Common myeloid progenitor, CD34-positive (primary cell): ENCODE measurements around the gene ABHD16B.
"Not testable (repeated sequence)": the region's sequence is repeated elsewhere in the genome, so short reads cannot be mapped to it uniquely, and the experiment has no call there.

ENCODE experiments used
- CTCF ChIA-PET: fragments of 350-600 bp; sonication (Branson Sonifier 250); formaldehyde crosslinking; loops from one replicate; lab custom pipeline; 2021; ENCODE audit warnings: antibody characterized with exemption; lab: Charles Lee
- POLR2A ChIA-PET: fragments of 350-600 bp; sonication (Branson Sonifier 250); formaldehyde crosslinking; loops from one replicate; lab custom pipeline; 2021; ENCODE audit warnings: antibody characterized with exemption; lab: Charles Lee
- DNase-seq, 3 donors: peaks; one replicate each; pipeline versions ENCODE4 v3.0.0 to v3.0.0-alpha.2; 2013
- H3K27ac ChIP-seq, 2 experiments: 1 replicate in 1 of 2; 2 replicates in 1 of 2; pipeline ENCODE4 v1.7.0; 2013; ENCODE audit warnings: inconsistent platforms in 2 of 2, low read length in 2 of 2, mild to moderate bottlenecking in 2 of 2, low read depth in 1 of 2, moderate library complexity in 1 of 2; ENCODE audit not compliant: severe bottlenecking in 2 of 2, insufficient read depth in 1 of 2, poor library complexity in 1 of 2
- H3K27me3 ChIP-seq, 5 experiments: replicated peaks in 2 of 5; 1 replicate in 3 of 5; 2 replicates in 2 of 5; pipeline versions ENCODE4 v1.6.1 to v1.7.0; 2013; ENCODE audit warnings: low read length in 4 of 5, mild to moderate bottlenecking in 2 of 5, moderate library complexity in 2 of 5, inconsistent platforms in 1 of 5; ENCODE audit not compliant: insufficient read depth in 5 of 5, control insufficient read depth in 4 of 5
- H3K36me3 ChIP-seq, 4 experiments: 1 replicate in 2 of 4; 2 replicates in 2 of 4; pipeline versions ENCODE4 v1.6.1 to v1.7.0; 2013; ENCODE audit warnings: low read length in 3 of 4, control low read depth in 1 of 4, mild to moderate bottlenecking in 1 of 4; ENCODE audit not compliant: control insufficient read depth in 4 of 4, insufficient read depth in 4 of 4
- H3K4me1 ChIP-seq, 4 experiments: 1 replicate in 3 of 4; 2 replicates in 1 of 4; pipeline versions ENCODE4 v1.6.1 to v1.7.1; 2013; ENCODE audit warnings: low read length in 3 of 4, mild to moderate bottlenecking in 3 of 4, control low read depth in 1 of 4, inconsistent platforms in 1 of 4, moderate library complexity in 1 of 4; ENCODE audit not compliant: control insufficient read depth in 4 of 4, insufficient read depth in 4 of 4; ENCODE audit errors: control extremely low read depth in 1 of 4
- H3K4me3 ChIP-seq, 7 experiments: 1 replicate in 4 of 7; 2 replicates in 3 of 7; pipeline versions ENCODE4 v1.5.1 to v1.7.0; 2013; ENCODE audit warnings: mild to moderate bottlenecking in 7 of 7, low read length in 6 of 7, moderate library complexity in 6 of 7, inconsistent platforms in 2 of 7, low read depth in 2 of 7, control low read depth in 1 of 7; ENCODE audit not compliant: insufficient read depth in 4 of 7, control insufficient read depth in 1 of 7; ENCODE audit errors: extremely low read depth in 1 of 7
- H3K9me3 ChIP-seq, 5 experiments: 1 replicate in 4 of 5; 2 replicates in 1 of 5; pipeline versions ENCODE4 v1.6.1 to v1.7.1; 2013; ENCODE audit warnings: low read length in 4 of 5, mild to moderate bottlenecking in 2 of 5, inconsistent platforms in 1 of 5, low read depth in 1 of 5, moderate library complexity in 1 of 5; ENCODE audit not compliant: control insufficient read depth in 4 of 5, insufficient read depth in 2 of 5; ENCODE audit errors: control extremely low read depth in 1 of 5
- WGBS: methylation state at CpG from one replicate; pipeline ENCODE4 v1.1.5; 2013; ENCODE audit not compliant: insufficient coverage; 5-methylcytosine and 5-hydroxymethylcytosine counted together

The ABHD16B gene

DNA sequence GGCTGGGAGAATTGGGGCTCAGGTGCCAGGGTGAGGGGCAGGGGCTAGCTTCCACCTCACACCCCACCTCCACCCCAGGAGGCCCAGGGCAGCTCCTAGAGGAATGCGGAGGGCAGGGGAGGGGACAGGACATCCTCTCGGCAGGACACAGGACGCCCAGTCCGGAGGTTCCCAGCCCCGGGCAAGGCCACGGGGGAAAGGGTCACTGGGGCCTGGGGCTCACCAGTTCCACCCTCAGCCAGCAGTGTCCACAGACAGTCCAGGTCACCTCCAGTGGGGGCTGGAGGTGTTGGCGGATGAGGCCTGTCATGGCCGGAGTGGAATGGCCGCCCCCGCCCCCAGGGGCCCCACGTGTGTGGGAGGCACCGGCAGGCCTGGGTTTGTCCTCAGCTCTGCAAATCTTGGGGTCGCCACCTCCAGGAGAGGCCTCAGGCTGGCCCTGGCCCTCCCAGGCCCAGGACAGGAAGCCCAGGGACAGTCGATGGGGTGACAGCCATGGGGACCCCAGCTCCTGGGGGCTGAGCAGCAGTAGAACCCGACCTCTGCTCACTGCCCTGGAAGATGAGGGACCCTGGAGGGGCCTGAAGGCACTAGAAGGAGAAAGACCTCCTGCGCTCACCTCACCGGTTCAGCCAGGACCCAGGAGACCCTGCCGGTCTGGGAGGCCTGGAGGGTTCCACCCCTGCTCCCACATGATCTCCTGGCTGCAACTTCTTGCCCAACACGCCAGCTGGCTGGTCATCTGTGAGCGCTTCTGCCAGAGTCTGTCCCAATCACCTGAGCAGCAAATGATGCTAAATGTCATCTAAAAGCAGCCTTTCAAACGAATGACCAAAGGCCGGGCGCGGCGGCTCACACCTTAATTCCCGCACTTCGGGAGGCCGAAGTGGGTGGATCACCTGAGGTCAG, 13.0 kb upstream of the ABHD16B start:
- no peaks in the 10 kb centered on the region for H3K9me3 ChIP-seq
- DNase-seq = no peak
- H3K27ac ChIP-seq = peak overlapping the region in 1 of 2 experiments; percentile 34
- H3K4me1 ChIP-seq = peaks cover 2 to 70% (median 65%) of the 10 kb centered on the region in 4 experiments
- no peaks in the 10 kb centered on the region for H3K36me3 ChIP-seq
- ChIA-PET POLR2A (interaction anchor here (1.2 kb wide), 1 partner anchor 11 kb away, joined by 8 read pairs; no protein-coding TSS in a partner anchor), CTCF (interaction anchor here (0.7 to 1.8 kb wide), 3 partner anchors 11 to 311 kb away, joined by 3 to 5 read pairs (median 3); partner anchors contain the start of gene PTK6)
- peak overlapping the region in 4 of 7 experiments; percentile 28 to 48 (median 40) for H3K4me3 ChIP-seq
- 64% methylated on average over 21 of the region's 28 CpGs for WGBS
- no peaks in the 10 kb centered on the region for H3K27me3 ChIP-seq

DNA sequence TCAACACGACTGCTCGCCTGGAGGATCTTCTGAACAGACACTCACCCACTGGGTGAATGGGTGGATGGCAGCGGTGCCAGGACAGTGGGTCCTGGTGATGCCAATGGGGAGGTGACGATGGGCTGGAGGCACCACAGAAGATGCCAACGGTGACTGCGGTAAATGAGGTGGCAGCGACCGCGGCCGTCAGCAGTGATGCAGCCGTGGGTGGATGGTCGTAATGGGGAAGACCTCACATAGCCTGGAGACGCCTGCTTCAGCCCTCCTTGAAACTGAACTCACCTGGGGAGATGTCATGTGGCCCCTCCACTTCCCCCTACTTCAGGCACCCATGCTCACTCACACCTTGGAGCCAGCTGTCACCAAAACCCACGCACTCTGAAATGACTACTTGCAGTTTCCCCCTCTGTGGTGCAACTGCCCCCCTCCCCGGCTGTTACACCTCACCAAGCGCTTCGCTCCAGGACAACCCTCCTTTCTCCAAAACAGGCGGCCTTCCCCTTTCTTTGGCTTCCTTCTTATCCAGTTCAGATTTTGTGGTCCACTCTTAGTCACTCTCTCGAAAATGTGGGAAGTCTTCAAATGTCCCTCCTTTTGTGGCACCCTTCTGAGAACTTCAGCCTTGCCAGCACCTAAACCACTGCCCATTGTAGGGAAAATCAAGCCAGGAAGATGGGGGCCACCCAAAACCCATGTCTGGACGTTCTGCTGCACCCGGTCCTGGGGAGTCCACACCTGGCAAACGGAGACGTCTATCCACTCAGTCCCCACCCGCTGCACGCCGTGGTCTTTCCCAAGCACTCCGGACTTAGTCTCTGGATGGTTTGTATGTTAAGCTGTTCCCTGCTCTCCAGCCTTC, 10.4 kb upstream of the ABHD16B start:
- 75% methylated on average over 22 of the region's 27 CpGs for WGBS
- Histone ChIP-seq H3K27ac (no peak overlapping the region), H3K4me3 (no peak overlapping the region), H3K27me3 (no peaks in the 10 kb centered on the region), H3K4me1 (peaks cover 2 to 72% (median 67%) of the 10 kb centered on the region in 4 experiments), H3K9me3 (no peaks in the 10 kb centered on the region), H3K36me3 (no peaks in the 10 kb centered on the region)
- CTCF ChIA-PET = interaction anchor here (1.2 kb wide), 1 partner anchor 10 kb away, joined by 3 read pairs; no protein-coding TSS in a partner anchor
- DNase-seq = peak in 2 of 3 donors; percentile 75 to 77
- POLR2A ChIA-PET = no interaction called here

DNA sequence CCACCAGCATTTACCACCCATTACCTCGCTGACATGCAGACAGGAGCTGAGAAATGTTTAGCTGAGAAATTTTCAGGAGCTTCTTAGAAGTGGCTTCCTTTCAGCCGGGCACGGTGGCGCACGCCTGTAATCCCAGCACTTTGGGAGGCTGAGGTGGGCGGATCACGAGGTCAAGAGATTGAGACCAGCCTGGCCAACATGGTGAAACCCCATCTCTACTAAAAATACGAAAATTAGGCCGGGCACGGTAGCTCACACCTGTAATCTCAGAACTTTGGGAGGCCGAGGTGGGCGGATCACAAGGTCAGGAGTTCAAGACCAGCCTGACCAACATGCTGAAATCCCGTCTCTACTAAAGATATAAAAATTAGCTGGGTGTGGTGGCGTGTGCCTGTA, 9.8 kb upstream of the ABHD16B start:
- H3K4me1 ChIP-seq = peaks cover 2 to 71% (median 63%) of the 10 kb centered on the region in 4 experiments
- DNase-seq, H3K27ac ChIP-seq, H3K4me3 ChIP-seq, POLR2A ChIA-PET, H3K27me3 ChIP-seq, H3K36me3 ChIP-seq, H3K9me3 ChIP-seq: not testable (repeated sequence)
- WGBS = 97% methylated on average over 7 of the region's 14 CpGs
- CTCF ChIA-PET = interaction anchor here (1.2 kb wide), 1 partner anchor 11 kb away, joined by 3 read pairs; no protein-coding TSS in a partner anchor

DNA sequence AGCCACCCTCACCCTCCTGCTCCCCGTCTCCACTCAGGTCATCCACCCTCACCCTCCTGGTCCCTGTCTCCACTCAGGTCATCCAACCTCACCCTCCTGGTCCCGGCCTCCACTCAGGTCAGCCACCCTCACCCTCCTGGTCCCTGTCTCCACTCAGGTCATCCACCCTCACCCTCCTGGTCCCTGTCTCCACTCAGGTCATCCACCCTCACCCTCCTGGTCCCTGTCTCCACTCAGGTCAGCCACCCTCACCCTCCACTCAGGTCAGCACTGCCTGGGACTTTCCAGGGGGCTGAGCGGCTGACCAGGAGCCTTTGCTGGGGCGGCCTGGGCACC, 7.6 kb upstream of the ABHD16B start:
- H3K9me3 ChIP-seq, H3K27me3 ChIP-seq, DNase-seq, H3K36me3 ChIP-seq, H3K27ac ChIP-seq: not testable (repeated sequence)
- WGBS = 92% methylated on average over 2 of the region's 4 CpGs
- CTCF ChIA-PET = interaction anchor here (1.3 to 2.5 kb wide), 2 partner anchors 11 to 52 kb away, joined by 3 to 12 read pairs; partner anchors contain the start of gene TPD52L2
- Histone ChIP-seq H3K4me3 (peak overlapping the region in 3 of 7 experiments; percentile 40 to 59 (median 53)), H3K4me1 (peaks cover 0 to 69% (median 61%) of the 10 kb centered on the region in 4 experiments)
- POLR2A ChIA-PET = interaction anchor here (1.0 kb wide), 1 partner anchor 11 kb away, joined by 3 read pairs; the partner anchor contains the start of gene TPD52L2

DNA sequence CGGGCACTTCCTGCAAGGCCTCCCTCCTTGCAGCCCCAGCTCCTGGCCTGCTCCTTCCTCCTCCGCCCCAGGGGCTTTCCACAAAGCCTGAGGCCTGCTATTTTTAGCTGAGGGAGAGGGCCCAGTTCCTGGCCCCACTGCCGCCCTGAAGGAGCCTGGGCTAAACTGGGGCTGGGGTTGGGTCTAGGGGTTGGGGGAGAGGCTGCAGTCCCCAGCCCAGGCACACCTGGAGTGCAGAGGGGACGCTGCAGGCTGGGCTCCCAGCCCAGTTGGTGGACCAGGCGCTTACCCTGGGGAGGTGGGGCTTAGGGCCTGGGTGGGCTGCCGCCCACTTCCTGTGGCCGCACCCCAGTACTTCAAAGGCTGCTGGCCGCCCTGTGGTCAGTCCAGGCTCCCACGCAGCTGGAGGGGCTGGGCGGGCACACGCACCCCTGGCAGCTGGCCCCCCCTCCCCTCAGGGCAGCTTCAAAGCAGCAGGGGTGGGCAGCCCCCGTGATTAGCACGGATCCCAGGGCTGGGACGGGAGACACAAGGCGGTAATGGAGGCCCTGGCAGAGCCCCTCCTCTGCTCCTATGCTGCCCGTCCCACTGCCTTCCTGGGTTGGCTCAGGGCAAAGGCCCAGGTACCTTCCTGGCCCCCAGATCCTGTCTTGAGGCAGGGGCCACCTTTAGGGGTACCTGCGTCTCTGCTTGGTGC, 7.1 kb upstream of the ABHD16B start:
- WGBS = 8% methylated on average over 15 of the region's 17 CpGs
- peak in 2 of 3 donors; percentile 73 to 74 for DNase-seq
- Histone ChIP-seq H3K4me3 (peak overlapping the region in 4 of 7 experiments; percentile 1 to 59 (median 46)), H3K27me3 (no peaks in the 10 kb centered on the region), H3K36me3 (no peaks in the 10 kb centered on the region), H3K27ac (peak overlapping the region in 1 of 2 experiments; percentile 61), H3K4me1 (peaks cover 0 to 71% (median 66%) of the 10 kb centered on the region in 4 experiments), H3K9me3 (no peaks in the 10 kb centered on the region)
- POLR2A ChIA-PET = interaction anchor here (0.8 to 1.0 kb wide), 2 partner anchors 11 to 16 kb away, joined by 3 read pairs; partner anchors contain the start of gene TPD52L2
- CTCF ChIA-PET = interaction anchor here (1.3 to 2.5 kb wide), 2 partner anchors 10 to 53 kb away, joined by 3 to 12 read pairs; partner anchors contain the start of gene TPD52L2

DNA sequence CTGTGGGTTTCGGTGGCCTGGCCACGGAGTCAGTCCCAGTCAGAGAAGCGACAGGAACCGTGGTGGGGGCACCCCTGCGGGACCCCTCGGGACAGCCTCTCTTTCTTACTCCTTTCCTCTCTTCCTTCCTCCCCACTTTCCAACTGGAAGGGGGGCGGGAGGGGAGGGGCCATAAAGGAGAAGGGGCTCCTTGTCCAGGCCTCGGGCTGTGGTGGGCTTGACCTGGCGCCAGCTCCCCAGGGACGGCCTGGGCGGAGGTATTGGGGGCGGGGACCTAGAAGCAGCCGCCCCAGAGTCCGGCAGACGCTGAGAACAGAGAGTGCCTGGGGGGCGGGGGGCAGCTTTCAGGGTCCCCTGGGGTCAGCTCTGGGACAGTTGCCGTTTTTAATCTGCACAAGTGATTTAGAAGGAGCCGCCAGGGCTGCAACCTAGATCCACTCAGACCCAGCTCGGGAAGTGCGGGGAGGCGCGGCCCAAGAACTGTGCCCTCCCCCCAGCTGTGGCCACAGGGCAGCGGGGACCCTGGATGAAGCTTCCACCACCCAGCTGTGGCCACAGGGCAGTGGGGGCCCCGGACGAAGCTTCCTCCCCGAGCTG, 6.4 kb upstream of the ABHD16B start:
- Histone ChIP-seq H3K27ac (peak overlapping the region in 1 of 2 experiments; percentile 61), H3K9me3 (no peaks in the 10 kb centered on the region), H3K36me3 (no peaks in the 10 kb centered on the region), H3K4me3 (peak overlapping the region in 4 of 7 experiments; percentile 1 to 59 (median 46)), H3K27me3 (no peaks in the 10 kb centered on the region), H3K4me1 (peaks cover 0 to 78% (median 72%) of the 10 kb centered on the region in 4 experiments)
- ChIA-PET POLR2A (interaction anchor here (0.6 to 0.8 kb wide), 2 partner anchors 10 to 16 kb away, joined by 3 read pairs; partner anchors contain the start of gene TPD52L2), CTCF (interaction anchor here (1.1 to 2.5 kb wide), 3 partner anchors 9 to 317 kb away, joined by 3 to 12 read pairs (median 4); partner anchors contain the start of gene TPD52L2)
- no peak for DNase-seq
- WGBS = 13% methylated on average over 18 of the region's 26 CpGs
